Measurements from ENCODE around the gene CRHR1.

Gene CRHR1

GRCh38 chr17:45867171-45867570 lies 83.1 kb downstream of the CRHR1 start:
- H3K9me3 ChIP-seq (ENCODE audit: control insufficient read depth, insufficient read depth, low read depth, low read length) = no peaks in the 10 kb centered on the region
- H3K4me1 ChIP-seq (ENCODE audit: control insufficient read depth, insufficient read depth, low read length) = no peaks in the 10 kb centered on the region
- POLR2A ChIA-PET = no interaction called here
- H3K27ac ChIP-seq (ENCODE audit: extremely low read depth, low read depth, low read length) = no peak overlapping the region
- no peak overlapping the region for H3K4me3 ChIP-seq (ENCODE audit: low read depth, low read length)
- TF ChIP-seq ZNF785 (tag by site-specific recombination; IDR thresholded peaks at IDR 0.05) (no peak), KLF7 (tag by site-specific recombination; IDR thresholded peaks at IDR 0.05; ENCODE audit: borderline replicate concordance) (no peak), ZNF221 (tag by site-specific recombination; IDR thresholded peaks at IDR 0.05; ENCODE audit: borderline replicate concordance) (no peak), HOXA7 (CRISPR knock-in tag; IDR thresholded peaks at IDR 0.05; ENCODE audit: borderline replicate concordance) (no peak), ZNF776 (tag by site-specific recombination; IDR thresholded peaks at IDR 0.05; ENCODE audit: borderline replicate concordance) (no peak), ZBTB7A (tag by site-specific recombination; IDR thresholded peaks at IDR 0.05; ENCODE audit: low read depth) (no peak), ZBTB21 (tag by site-specific recombination; IDR thresholded peaks at IDR 0.05) (no peak), GLI4 (tag by site-specific recombination; IDR thresholded peaks at IDR 0.05) (no peak), ZBTB6 (tag by site-specific recombination; IDR thresholded peaks at IDR 0.05) (no peak), ZFHX2 (tag by site-specific recombination; conservative IDR thresholded peaks at IDR 0.05) (no peak), ZNF404 (tag by site-specific recombination; IDR thresholded peaks at IDR 0.05) (no peak), ZNF830 (tag by site-specific recombination; IDR thresholded peaks at IDR 0.05; ENCODE audit: low read depth) (no peak)
- TF ChIP-seq, protein P1, sequence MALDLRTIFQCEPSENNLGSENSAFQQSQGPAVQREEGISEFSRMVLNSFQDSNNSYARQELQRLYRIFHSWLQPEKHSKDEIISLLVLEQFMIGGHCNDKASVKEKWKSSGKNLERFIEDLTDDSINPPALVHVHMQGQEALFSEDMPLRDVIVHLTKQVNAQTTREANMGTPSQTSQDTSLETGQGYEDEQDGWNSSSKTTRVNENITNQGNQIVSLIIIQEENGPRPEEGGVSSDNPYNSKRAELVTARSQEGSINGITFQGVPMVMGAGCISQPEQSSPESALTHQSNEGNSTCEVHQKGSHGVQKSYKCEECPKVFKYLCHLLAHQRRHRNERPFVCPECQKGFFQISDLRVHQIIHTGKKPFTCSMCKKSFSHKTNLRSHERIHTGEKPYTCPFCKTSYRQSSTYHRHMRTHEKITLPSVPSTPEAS (tag by site-specific recombination; IDR thresholded peaks at IDR 0.05) = no peak
- TF ChIP-seq, protein P2, sequence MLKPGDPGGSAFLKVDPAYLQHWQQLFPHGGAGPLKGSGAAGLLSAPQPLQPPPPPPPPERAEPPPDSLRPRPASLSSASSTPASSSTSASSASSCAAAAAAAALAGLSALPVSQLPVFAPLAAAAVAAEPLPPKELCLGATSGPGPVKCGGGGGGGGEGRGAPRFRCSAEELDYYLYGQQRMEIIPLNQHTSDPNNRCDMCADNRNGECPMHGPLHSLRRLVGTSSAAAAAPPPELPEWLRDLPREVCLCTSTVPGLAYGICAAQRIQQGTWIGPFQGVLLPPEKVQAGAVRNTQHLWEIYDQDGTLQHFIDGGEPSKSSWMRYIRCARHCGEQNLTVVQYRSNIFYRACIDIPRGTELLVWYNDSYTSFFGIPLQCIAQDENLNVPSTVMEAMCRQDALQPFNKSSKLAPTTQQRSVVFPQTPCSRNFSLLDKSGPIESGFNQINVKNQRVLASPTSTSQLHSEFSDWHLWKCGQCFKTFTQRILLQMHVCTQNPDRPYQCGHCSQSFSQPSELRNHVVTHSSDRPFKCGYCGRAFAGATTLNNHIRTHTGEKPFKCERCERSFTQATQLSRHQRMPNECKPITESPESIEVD (tag by site-specific recombination; IDR thresholded peaks at IDR 0.05) = no peak
- TF ChIP-seq, protein P3, sequence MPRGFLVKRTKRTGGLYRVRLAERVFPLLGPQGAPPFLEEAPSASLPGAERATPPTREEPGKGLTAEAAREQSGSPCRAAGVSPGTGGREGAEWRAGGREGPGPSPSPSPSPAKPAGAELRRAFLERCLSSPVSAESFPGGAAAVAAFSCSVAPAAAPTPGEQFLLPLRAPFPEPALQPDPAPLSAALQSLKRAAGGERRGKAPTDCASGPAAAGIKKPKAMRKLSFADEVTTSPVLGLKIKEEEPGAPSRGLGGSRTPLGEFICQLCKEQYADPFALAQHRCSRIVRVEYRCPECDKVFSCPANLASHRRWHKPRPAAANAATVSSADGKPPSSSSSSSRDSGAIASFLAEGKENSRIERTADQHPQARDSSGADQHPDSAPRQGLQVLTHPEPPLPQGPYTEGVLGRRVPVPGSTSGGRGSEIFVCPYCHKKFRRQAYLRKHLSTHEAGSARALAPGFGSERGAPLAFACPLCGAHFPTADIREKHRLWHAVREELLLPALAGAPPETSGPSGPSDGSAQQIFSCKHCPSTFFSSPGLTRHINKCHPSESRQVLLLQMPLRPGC (tag by site-specific recombination; IDR thresholded peaks at IDR 0.05) = no peak
- H3K36me3 ChIP-seq (ENCODE audit: control insufficient read depth in 2 of 2, insufficient read depth in 1 of 2, low read length in 2 of 2) = no peaks in the 10 kb centered on the region
- CTCF ChIA-PET = interaction anchor here (0.8 to 1.8 kb wide), 5 partner anchors 9 to 227 kb away, joined by 4 to 7 read pairs (median 4); partner anchors contain the start of gene MAPT

DNA sequence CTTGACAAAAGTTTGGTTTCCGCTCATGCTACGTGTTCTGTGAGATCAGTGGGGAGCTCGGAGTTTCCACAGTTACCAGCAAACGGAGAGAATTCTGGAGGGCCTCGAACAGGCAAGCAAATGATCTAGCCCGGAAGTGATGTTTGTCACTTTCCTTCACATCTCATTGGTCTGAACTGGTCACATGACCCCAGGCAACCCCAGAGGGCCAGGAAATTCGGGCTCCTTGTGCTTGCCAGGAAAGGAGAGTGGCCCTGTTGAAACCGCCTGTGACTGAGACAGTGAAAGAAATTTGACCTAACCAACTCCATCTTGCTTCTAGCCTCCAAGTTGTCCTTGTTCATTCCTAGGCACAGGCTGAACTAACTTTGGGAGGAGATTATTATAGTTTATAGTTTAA lies 83.6 kb downstream of the CRHR1 start:
- Histone ChIP-seq H3K36me3 (ENCODE audit: control insufficient read depth in 2 of 2, insufficient read depth in 1 of 2, low read length in 2 of 2) (no peaks in the 10 kb centered on the region), H3K4me3 (ENCODE audit: low read depth, low read length) (no peak overlapping the region), H3K9me3 (ENCODE audit: control insufficient read depth, insufficient read depth, low read depth, low read length) (no peaks in the 10 kb centered on the region), H3K27ac (ENCODE audit: extremely low read depth, low read depth, low read length) (no peak overlapping the region), H3K4me1 (ENCODE audit: control insufficient read depth, insufficient read depth, low read length) (no peaks in the 10 kb centered on the region)
- ChIA-PET POLR2A (no interaction called here), CTCF (interaction anchor here (0.8 to 1.8 kb wide), 4 partner anchors 15 to 227 kb away, joined by 4 to 7 read pairs (median 4); partner anchors contain the start of gene MAPT)
- TF ChIP-seq ZNF473 (tag by site-specific recombination; IDR thresholded peaks at IDR 0.05) (no peak), TSHZ1 (tag by site-specific recombination; IDR thresholded peaks at IDR 0.05; ENCODE audit: borderline replicate concordance) (no peak), SP7 (tag by site-specific recombination; IDR thresholded peaks at IDR 0.05) (no peak), ZNF10 (tag by site-specific recombination; IDR thresholded peaks at IDR 0.05) (no peak), ZNF664 (tag by site-specific recombination; IDR thresholded peaks at IDR 0.05) (no peak), ZNF626 (tag by site-specific recombination; IDR thresholded peaks at IDR 0.05) (no peak), ZNF776 (tag by site-specific recombination; IDR thresholded peaks at IDR 0.05; ENCODE audit: borderline replicate concordance) (no peak), SALL2 (tag by site-specific recombination; IDR thresholded peaks at IDR 0.05; ENCODE audit: borderline replicate concordance) (no peak), ZNF335 (tag by site-specific recombination; conservative IDR thresholded peaks at IDR 0.05) (no peak), ZFP41 (tag by site-specific recombination; IDR thresholded peaks at IDR 0.05; ENCODE audit: borderline replicate concordance) (no peak)
- TF ChIP-seq, protein P4, sequence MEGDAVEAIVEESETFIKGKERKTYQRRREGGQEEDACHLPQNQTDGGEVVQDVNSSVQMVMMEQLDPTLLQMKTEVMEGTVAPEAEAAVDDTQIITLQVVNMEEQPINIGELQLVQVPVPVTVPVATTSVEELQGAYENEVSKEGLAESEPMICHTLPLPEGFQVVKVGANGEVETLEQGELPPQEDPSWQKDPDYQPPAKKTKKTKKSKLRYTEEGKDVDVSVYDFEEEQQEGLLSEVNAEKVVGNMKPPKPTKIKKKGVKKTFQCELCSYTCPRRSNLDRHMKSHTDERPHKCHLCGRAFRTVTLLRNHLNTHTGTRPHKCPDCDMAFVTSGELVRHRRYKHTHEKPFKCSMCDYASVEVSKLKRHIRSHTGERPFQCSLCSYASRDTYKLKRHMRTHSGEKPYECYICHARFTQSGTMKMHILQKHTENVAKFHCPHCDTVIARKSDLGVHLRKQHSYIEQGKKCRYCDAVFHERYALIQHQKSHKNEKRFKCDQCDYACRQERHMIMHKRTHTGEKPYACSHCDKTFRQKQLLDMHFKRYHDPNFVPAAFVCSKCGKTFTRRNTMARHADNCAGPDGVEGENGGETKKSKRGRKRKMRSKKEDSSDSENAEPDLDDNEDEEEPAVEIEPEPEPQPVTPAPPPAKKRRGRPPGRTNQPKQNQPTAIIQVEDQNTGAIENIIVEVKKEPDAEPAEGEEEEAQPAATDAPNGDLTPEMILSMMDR (tag by site-specific recombination; IDR thresholded peaks at IDR 0.05) = no peak
